Measurements from ENCODE around the gene CCL7. TPM values are rescaled to one million over a fixed set of nuclear protein-coding genes. Genes with fewer than 3 reads are reported as not detected.
"Not testable (repeated sequence)": the region's sequence is repeated elsewhere in the genome, so short reads cannot be mapped to it uniquely, and the experiment has no call there.

CCL7 gene
- total RNA-seq, 1 donor from 2014 or later: not detected

GRCh38 chr17:34226011-34226743 lies 43.8 kb upstream of the CCL7 start:
- peak; percentile 17 for DNase-seq (ENCODE audit: low read depth)
- Histone ChIP-seq H3K4me3 (ENCODE audit: low read depth, low read length) (no peak overlapping the region), H3K27me3 (ENCODE audit: control insufficient read depth, insufficient read depth, low read length) (no peaks in the 10 kb centered on the region), H3K36me3 (ENCODE audit: control insufficient read depth, insufficient read depth, low read length) (no peaks in the 10 kb centered on the region)
- TF ChIP-seq, protein P1, sequence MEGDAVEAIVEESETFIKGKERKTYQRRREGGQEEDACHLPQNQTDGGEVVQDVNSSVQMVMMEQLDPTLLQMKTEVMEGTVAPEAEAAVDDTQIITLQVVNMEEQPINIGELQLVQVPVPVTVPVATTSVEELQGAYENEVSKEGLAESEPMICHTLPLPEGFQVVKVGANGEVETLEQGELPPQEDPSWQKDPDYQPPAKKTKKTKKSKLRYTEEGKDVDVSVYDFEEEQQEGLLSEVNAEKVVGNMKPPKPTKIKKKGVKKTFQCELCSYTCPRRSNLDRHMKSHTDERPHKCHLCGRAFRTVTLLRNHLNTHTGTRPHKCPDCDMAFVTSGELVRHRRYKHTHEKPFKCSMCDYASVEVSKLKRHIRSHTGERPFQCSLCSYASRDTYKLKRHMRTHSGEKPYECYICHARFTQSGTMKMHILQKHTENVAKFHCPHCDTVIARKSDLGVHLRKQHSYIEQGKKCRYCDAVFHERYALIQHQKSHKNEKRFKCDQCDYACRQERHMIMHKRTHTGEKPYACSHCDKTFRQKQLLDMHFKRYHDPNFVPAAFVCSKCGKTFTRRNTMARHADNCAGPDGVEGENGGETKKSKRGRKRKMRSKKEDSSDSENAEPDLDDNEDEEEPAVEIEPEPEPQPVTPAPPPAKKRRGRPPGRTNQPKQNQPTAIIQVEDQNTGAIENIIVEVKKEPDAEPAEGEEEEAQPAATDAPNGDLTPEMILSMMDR (IDR thresholded peaks at IDR 0.05; ENCODE audit: insufficient read depth, low read length, severe bottlenecking): no peak
- no peak for FAIRE-seq

- FAIRE-seq: no peak
These were observed 43.3 kb upstream of the CCL7 start for GRCh38 chr17:34226744-34227034.

DNA sequence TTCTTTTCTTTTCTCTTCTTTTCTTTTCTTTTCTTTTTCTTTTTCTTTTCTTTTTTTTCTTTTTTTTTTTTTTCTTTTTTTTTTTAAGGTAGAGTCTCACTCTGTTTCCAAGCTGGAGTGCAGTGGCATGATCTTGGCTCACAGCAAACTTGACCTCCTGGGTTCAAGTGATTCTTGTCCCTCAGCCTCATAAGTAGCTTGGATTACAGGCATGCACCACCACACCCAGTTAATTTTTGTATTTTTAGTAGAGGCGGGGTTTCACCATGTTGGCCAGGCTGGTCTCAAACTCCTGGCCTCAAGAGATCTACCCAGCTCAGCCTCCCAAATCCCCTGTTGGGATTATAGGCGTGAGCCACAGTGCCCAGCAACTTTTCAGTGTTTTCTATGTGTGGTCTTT lies 42.7 kb upstream of the CCL7 start:
- not testable (repeated sequence) for H3K4me3 ChIP-seq (ENCODE audit: low read depth, low read length); H3K36me3 ChIP-seq (ENCODE audit: control insufficient read depth, insufficient read depth, low read length); DNase-seq (ENCODE audit: low read depth)

More at GRCh38 chr17:34226744-34227034, 43.3 kb upstream of the CCL7 start:
- Histone ChIP-seq H3K4me3 (ENCODE audit: low read depth, low read length) (no peak overlapping the region), H3K27me3 (ENCODE audit: control insufficient read depth, insufficient read depth, low read length) (no peaks in the 10 kb centered on the region), H3K36me3 (ENCODE audit: control insufficient read depth, insufficient read depth, low read length) (no peaks in the 10 kb centered on the region)
- TF ChIP-seq, protein P1 (IDR thresholded peaks at IDR 0.05; ENCODE audit: insufficient read depth, low read length, severe bottlenecking): no peak
- DNase-seq (ENCODE audit: low read depth): no peak

GRCh38 chr17:34227707-34228106 lies 42.3 kb upstream of the CCL7 start:
- Histone ChIP-seq H3K36me3 (ENCODE audit: control insufficient read depth, insufficient read depth, low read length) (no peaks in the 10 kb centered on the region), H3K27me3 (ENCODE audit: control insufficient read depth, insufficient read depth, low read length) (no peaks in the 10 kb centered on the region), H3K4me3 (ENCODE audit: low read depth, low read length) (no peak overlapping the region)
- DNase-seq (ENCODE audit: low read depth) (no peak), FAIRE-seq (no peak)
- TF ChIP-seq, protein P1 (IDR thresholded peaks at IDR 0.05; ENCODE audit: insufficient read depth, low read length, severe bottlenecking): no peak

More for the DNA sequence above, 42.7 kb upstream of the CCL7 start:
- FAIRE-seq; H3K27me3 ChIP-seq (ENCODE audit: control insufficient read depth, insufficient read depth, low read length): not testable (repeated sequence)

DNA sequence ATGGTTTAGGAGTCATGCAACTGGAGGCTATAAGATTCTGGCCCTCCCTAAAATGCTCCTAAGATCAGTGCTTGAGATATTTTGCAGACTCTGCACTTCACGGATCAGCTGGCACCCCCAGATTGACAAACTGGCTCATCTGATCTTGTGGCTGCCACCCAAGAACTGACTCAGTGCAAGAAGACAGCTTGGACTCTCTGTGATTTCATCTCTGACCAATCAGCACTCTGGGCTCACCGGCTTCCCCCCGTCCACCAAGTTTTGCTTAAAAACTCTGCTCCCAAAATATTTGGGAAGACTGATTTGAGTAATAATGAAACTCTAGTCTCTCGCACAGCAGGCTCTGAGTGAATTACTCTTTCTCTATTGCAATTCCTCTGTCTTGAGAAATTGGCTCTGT lies 41.2 kb upstream of the CCL7 start:
- FAIRE-seq: no peak
- H3K36me3 ChIP-seq (ENCODE audit: control insufficient read depth, insufficient read depth, low read length): no peaks in the 10 kb centered on the region
- no peak overlapping the region for H3K4me3 ChIP-seq (ENCODE audit: low read depth, low read length)
- no peaks in the 10 kb centered on the region for H3K27me3 ChIP-seq (ENCODE audit: control insufficient read depth, insufficient read depth, low read length)
- no peak for DNase-seq (ENCODE audit: low read depth)
- TF ChIP-seq, protein P1 (IDR thresholded peaks at IDR 0.05; ENCODE audit: insufficient read depth, low read length, severe bottlenecking): no peak

DNA sequence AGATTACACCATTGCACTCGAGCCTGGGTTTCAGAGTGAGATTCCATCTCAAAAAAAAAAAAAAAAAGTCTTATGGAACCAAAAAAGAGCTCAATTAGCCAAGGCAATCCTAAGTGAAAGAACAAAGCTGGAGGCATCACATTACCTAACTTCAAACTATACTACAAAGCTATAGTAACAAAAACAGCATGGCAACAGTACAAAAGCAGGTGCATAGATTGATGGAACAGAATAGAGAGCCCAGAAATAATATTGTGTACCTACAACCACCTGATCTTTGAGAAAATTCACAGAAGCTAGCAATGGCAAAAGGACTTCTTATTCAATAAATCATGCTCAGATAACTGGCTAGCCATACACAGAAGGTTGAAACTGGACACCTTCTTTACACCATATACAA lies 39.7 kb upstream of the CCL7 start:
- Histone ChIP-seq H3K27me3 (ENCODE audit: control insufficient read depth, insufficient read depth, low read length) (no peaks in the 10 kb centered on the region), H3K4me3 (ENCODE audit: low read depth, low read length) (no peak overlapping the region), H3K36me3 (ENCODE audit: control insufficient read depth, insufficient read depth, low read length) (no peaks in the 10 kb centered on the region)
- DNase-seq (ENCODE audit: low read depth): no peak
- no peak for FAIRE-seq
- TF ChIP-seq, protein P1 (IDR thresholded peaks at IDR 0.05; ENCODE audit: insufficient read depth, low read length, severe bottlenecking): no peak
